IMR-90 (cell line): Measurements from ENCODE around the gene DLX6. TPM values are rescaled to one million over a fixed set of nuclear protein-coding genes. Genes with fewer than 3 reads are reported as not detected.

Experiments used
- ATAC-seq: fragments of 200-7000 bp; cut with Tn5 transposase; 2 replicates; pipeline ENCODE4 v1.9.1; 2020; ENCODE audit warnings: low read depth, mild to moderate bottlenecking, moderate library complexity
- BruUV-seq: library from RNA; stranded (reverse); fragments of 400-500 nt; replicated peaks from 2 replicates; lab custom pipeline; 2021; lab: Mats Ljungman, UMichigan
- CTCF ChIA-PET: fragments of 300-600 bp; formaldehyde crosslinking; extraction: SDS; loops from one replicate; lab custom pipeline; 2021; ENCODE audit warnings: antibody characterized with exemption; lab: Yijun Ruan, JAX
- POLR2A ChIA-PET: fragments of 300-600 bp; sonication (Branson Sonifier 250); formaldehyde crosslinking; loops from one replicate; lab custom pipeline; 2022; ENCODE audit warnings: antibody characterized with exemption; ENCODE audit not compliant: unreplicated experiment; lab: Charles Lee
- DNase-seq: peaks from one replicate; pipeline ENCODE4 v3.0.0; 2013
- H2AFZ ChIP-seq: replicated peaks from 2 replicates; pipeline ENCODE3; 2013; ENCODE audit warnings: low read length, mild to moderate bottlenecking; ENCODE audit not compliant: poor library complexity
- H2AK5ac ChIP-seq: 2 replicates; pipeline ENCODE4 v1.6.1; 2013; ENCODE audit warnings: low read depth, low read length, inconsistent platforms
- H2AK9ac ChIP-seq: replicated peaks from 2 replicates; pipeline ENCODE3; 2013; ENCODE audit warnings: mild to moderate bottlenecking, low read depth, low read length, moderate library complexity; ENCODE audit not compliant: poor library complexity
- H2BK120ac ChIP-seq: 2 replicates; pipeline ENCODE4 v1.6.1; 2013; ENCODE audit warnings: low read depth, low read length, inconsistent platforms
- H2BK15ac ChIP-seq: 3 replicates; pipeline ENCODE4 v1.6.1; 2013; ENCODE audit warnings: low read depth, low read length, inconsistent platforms
- H2BK20ac ChIP-seq: 2 replicates; pipeline ENCODE4 v1.6.1; 2013; ENCODE audit warnings: low read depth, mild to moderate bottlenecking, inconsistent platforms, low read length, moderate library complexity
- H2BK5ac ChIP-seq: 2 replicates; pipeline ENCODE4 v1.6.1; 2013; ENCODE audit warnings: mild to moderate bottlenecking, low read depth, low read length, inconsistent platforms; ENCODE audit not compliant: poor library complexity, severe bottlenecking
- H3K14ac ChIP-seq: replicated peaks from 2 replicates; pipeline ENCODE4 v1.6.1; 2013; ENCODE audit warnings: low read depth, low read length, inconsistent platforms
- H3K18ac ChIP-seq: 2 replicates; pipeline ENCODE4 v1.6.1; 2013; ENCODE audit warnings: low read depth, low read length, control low read depth
- H3K23ac ChIP-seq: 2 replicates; pipeline ENCODE4 v1.6.1; 2013; ENCODE audit warnings: low read depth, low read length, inconsistent platforms
- H3K27ac ChIP-seq: 2 replicates; pipeline ENCODE4 v1.5.1; 2013; ENCODE audit warnings: mild to moderate bottlenecking, control low read depth, low read length; ENCODE audit not compliant: insufficient read depth
- H3K27me3 ChIP-seq: 2 replicates; pipeline ENCODE4 v1.6.1; 2013; ENCODE audit warnings: low read length; ENCODE audit not compliant: control insufficient read depth, insufficient read depth
- H3K36me3 ChIP-seq: 2 replicates; pipeline ENCODE4 v1.6.1; 2013; ENCODE audit warnings: low read length, mixed read lengths; ENCODE audit not compliant: control insufficient read depth, insufficient read depth
- H3K4ac ChIP-seq: 2 replicates; pipeline ENCODE4 v1.6.1; 2013; ENCODE audit warnings: low read depth, low read length, inconsistent platforms
- H3K4me1 ChIP-seq: 2 replicates; pipeline ENCODE4 v1.6.1; 2013; ENCODE audit warnings: low read length, mixed read lengths; ENCODE audit not compliant: control insufficient read depth, insufficient read depth
- H3K4me2 ChIP-seq: 2 replicates; pipeline ENCODE4 v1.6.1; 2013; ENCODE audit warnings: low read depth, mild to moderate bottlenecking, control low read depth, low read length, moderate library complexity
- H3K4me3 ChIP-seq: 2 replicates; pipeline ENCODE4 v1.5.1; 2013; ENCODE audit warnings: low read depth, mild to moderate bottlenecking, control low read depth, low read length, moderate library complexity; ENCODE audit not compliant: insufficient read depth
- H3K56ac ChIP-seq: 2 replicates; pipeline ENCODE4 v1.6.1; 2013; ENCODE audit warnings: low read length, inconsistent platforms; ENCODE audit not compliant: insufficient read depth; ENCODE audit errors: extremely low read depth
- H3K79me1 ChIP-seq, 2 experiments: 2 replicates each; pipeline ENCODE4 v1.6.1; 2013; ENCODE audit warnings: low read length in 2 of 2, inconsistent platforms in 1 of 2, low read depth in 1 of 2
- H3K9ac ChIP-seq: 2 replicates; pipeline ENCODE4 v1.6.1; 2013; ENCODE audit warnings: low read depth, low read length, control low read depth
- H3K9me1 ChIP-seq: 2 replicates; pipeline ENCODE4 v1.6.1; 2013; ENCODE audit warnings: low read length, inconsistent platforms; ENCODE audit not compliant: insufficient read depth
- H3K9me3 ChIP-seq: 2 replicates; pipeline ENCODE4 v1.6.1; 2013; ENCODE audit warnings: low read length; ENCODE audit not compliant: control insufficient read depth, insufficient read depth
- H4K20me1 ChIP-seq: 2 replicates; pipeline ENCODE4 v1.6.1; 2013; ENCODE audit warnings: low read length, inconsistent platforms; ENCODE audit not compliant: insufficient read depth
- H4K5ac ChIP-seq: 2 replicates; pipeline ENCODE4 v1.6.1; 2013; ENCODE audit warnings: mild to moderate bottlenecking, low read depth, low read length, control low read depth
- H4K8ac ChIP-seq, 2 experiments: 2 replicates each; pipeline ENCODE4 v1.6.1; 2013; ENCODE audit warnings: low read depth in 2 of 2, low read length in 2 of 2, control low read depth in 1 of 2, inconsistent platforms in 1 of 2
- H4K91ac ChIP-seq: 2 replicates; pipeline ENCODE4 v1.6.1; 2013; ENCODE audit warnings: low read depth, low read length, inconsistent platforms; ENCODE audit not compliant: insufficient read depth
- CEBPB ChIP-seq: IDR thresholded peaks from 2 replicates; pipeline ENCODE4 v1.6.1; 2012; ENCODE audit warnings: low read depth, low read length, improper control_type of control experiment
- CTCF ChIP-seq: conservative IDR thresholded peaks from 2 replicates; pipeline ENCODE4 v1.5.1; 2012; ENCODE audit warnings: mild to moderate bottlenecking, low read depth, low read length, improper control_type of control experiment
- ELK1 ChIP-seq: fragments of 150-350 bp; IDR thresholded peaks from 2 replicates; pipeline ENCODE4 v1.6.1; 2016; ENCODE audit warnings: low read depth, mild to moderate bottlenecking, low read length, moderate library complexity, borderline replicate concordance
- FOS ChIP-seq: fragments of 150-350 bp; IDR thresholded peaks from 2 replicates; pipeline ENCODE4 v1.6.1; 2016; ENCODE audit warnings: low read depth, low read length
- MAFK ChIP-seq: IDR thresholded peaks from 2 replicates; pipeline ENCODE4 v1.6.1; 2012; ENCODE audit warnings: low read depth, low read length, improper control_type of control experiment
- MXI1 ChIP-seq: IDR thresholded peaks from 2 replicates; pipeline ENCODE4 v1.6.1; 2012; ENCODE audit warnings: low read depth, mild to moderate bottlenecking, low read length, moderate library complexity, borderline replicate concordance
- POLR2A ChIP-seq: IDR thresholded peaks from 2 replicates; pipeline ENCODE4 v1.6.1; 2012; ENCODE audit warnings: mild to moderate bottlenecking, low read depth, low read length
- RAD21 ChIP-seq: IDR thresholded peaks from 2 replicates; pipeline ENCODE4 v1.6.1; 2012; ENCODE audit warnings: low read length, improper control_type of control experiment
- RCOR1 ChIP-seq: IDR thresholded peaks from 2 replicates; pipeline ENCODE4 v1.6.1; 2012; ENCODE audit warnings: mild to moderate bottlenecking, low read length, improper control_type of control experiment; ENCODE audit not compliant: insufficient replicate concordance
- RFX5 ChIP-seq: IDR thresholded peaks from 2 replicates; pipeline ENCODE4 v1.8.0; 2012; ENCODE audit warnings: low read depth, mild to moderate bottlenecking, low read length, moderate library complexity
- SMC3 ChIP-seq: fragments of 150-350 bp; IDR thresholded peaks from 2 replicates; pipeline ENCODE4 v1.6.1; 2016; ENCODE audit warnings: low read depth, mild to moderate bottlenecking, antibody characterized with exemption, low read length, moderate library complexity
- USF2 ChIP-seq: fragments of 150-350 bp; IDR thresholded peaks from 2 replicates; pipeline ENCODE4 v1.6.1; 2017; ENCODE audit warnings: mild to moderate bottlenecking, antibody characterized with exemption, low read length, low read depth
- WGBS, 2 experiments: methylation state at CpG; one replicate each; pipeline versions ENCODE4 v1.1.5 to v1.1.7; 2013; ENCODE audit warnings: missing lambda C conversion rate in 2 of 2; ENCODE audit not compliant: insufficient read length in 1 of 2; ENCODE audit errors: extremely low coverage in 2 of 2; 5-methylcytosine and 5-hydroxymethylcytosine counted together
- dilution Hi-C: fragments of 300-500 bp; cut with HindIII; formaldehyde crosslinking; loops from one replicate; pipeline ENCODE4 v1.14.3; 2018; ENCODE audit warnings: low sequenced_read_pairs; ENCODE audit not compliant: unreplicated experiment
- in situ Hi-C: fragments of 300-500 bp; cut with MboI; formaldehyde crosslinking; loops from 3 replicates; pipeline ENCODE4 v1.14.3; 2019; ENCODE audit warnings: low sequenced_read_pairs, inconsistent platforms, mixed read lengths
- intact Hi-C: fragments of 100-400 bp; cut with micrococcal nuclease; formaldehyde crosslinking; loops from 2 replicates; pipeline ENCODE4 v1.10.0; 2022
- polyA plus RNA-seq, 3 experiments: library from polyadenylated mRNA; depleted of rRNA; stranded (reverse); fragments of >200 nt; gene quantifications; 2 replicates each; pipeline ENCODE4 v1.2.3, GENCODE V29; 2012; ENCODE audit warnings: low replicate concordance in 1 of 3
- total RNA-seq: library from RNA; depleted of rRNA; stranded (reverse); fragments of >200 nt; gene quantifications from 2 replicates; pipeline ENCODE4 v1.2.3, GENCODE V29; 2012

Gene DLX6
- total and polyA plus RNA-seq, 2 of the 4 experiments (the other 2 are of a cell fraction): not detected

DNA sequence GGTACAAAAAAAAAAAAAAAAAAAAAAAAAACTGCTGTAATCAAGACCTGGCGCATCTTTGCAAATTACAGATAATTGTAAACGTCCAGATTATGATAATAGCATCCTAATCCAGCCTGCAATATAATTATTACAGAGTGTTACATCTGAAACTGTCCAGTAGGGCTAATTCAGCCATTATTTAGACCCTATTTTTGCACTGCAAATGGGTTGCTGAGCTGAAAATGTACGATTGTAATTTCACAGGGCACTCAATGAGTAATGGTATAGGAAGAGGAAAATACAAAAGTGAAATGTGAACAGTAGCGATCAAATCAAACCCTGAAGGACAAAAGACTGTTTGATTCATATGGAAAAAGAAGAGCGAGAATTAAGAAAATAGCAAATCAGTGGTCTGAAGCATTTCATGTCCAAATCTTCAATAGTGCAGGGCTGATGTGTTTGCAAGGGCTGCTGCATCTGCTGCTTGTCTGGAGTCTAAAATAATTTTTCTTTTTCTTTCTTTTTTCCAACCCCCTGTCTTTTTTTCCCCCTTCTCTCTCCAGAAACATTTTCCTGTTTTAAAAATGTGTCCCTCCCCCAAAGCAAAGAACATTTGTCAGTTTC lies 8.9 kb downstream of the DLX6 start:
- Histone ChIP-seq H3K23ac (no peak overlapping the region), H3K36me3 (no peaks in the 10 kb centered on the region), H3K18ac (no peak overlapping the region), H2BK15ac (no peak overlapping the region), H2AFZ (no peak overlapping the region), H3K4ac (no peak overlapping the region), H4K91ac (no peak overlapping the region), H3K4me2 (no peak overlapping the region), H3K4me3 (no peak overlapping the region), H4K5ac (no peak overlapping the region), H4K20me1 (no peaks in the 10 kb centered on the region), H3K9ac (no peak overlapping the region), H2AK9ac (no peak overlapping the region), H4K8ac (no peak overlapping the region), H3K4me1 (no peaks in the 10 kb centered on the region), H3K27me3 (peaks cover 65% of the 10 kb centered on the region), H3K79me1 (no peaks in the 10 kb centered on the region), H3K9me1 (no peaks in the 10 kb centered on the region), H3K9me3 (no peaks in the 10 kb centered on the region), H2BK20ac (no peak overlapping the region), H3K56ac (no peak overlapping the region), H2AK5ac (no peak overlapping the region), H3K27ac (no peak overlapping the region), H3K14ac (no peak overlapping the region), H2BK120ac (no peak overlapping the region), H2BK5ac (no peak overlapping the region)
- TF ChIP-seq RAD21 (no peak), RCOR1 (no peak), RFX5 (no peak), CTCF (no peak), USF2 (no peak), MXI1 (no peak), ELK1 (no peak), CEBPB (no peak), SMC3 (no peak), POLR2A (no peak), FOS (no peak), MAFK (no peak)
- intact Hi-C loops (no loop called here), in situ Hi-C loops (no loop called here), dilution Hi-C loops (no loop called here)
- POLR2A ChIA-PET: no interaction called here
- DNase-seq (no peak), ATAC-seq (no peak)
- CTCF ChIA-PET: interaction anchor here (1.0 kb wide), 1 partner anchor 13 kb away, joined by 3 read pairs; no protein-coding TSS in a partner anchor
- no CpG with 5 or more reads among the region's 5 CpGs for WGBS, 2 experiments
- BruUV-seq: no TSS peak
